Stimulated activated naive CD4-positive, alpha-beta T cell (primary cell): ENCODE measurements around the gene UTF1.

Source experiments
- DNase-seq, 6 experiments: peaks; one replicate each; lab custom pipeline; 2025; lab: John Stamatoyannopoulos, UW

UTF1 gene

DNA sequence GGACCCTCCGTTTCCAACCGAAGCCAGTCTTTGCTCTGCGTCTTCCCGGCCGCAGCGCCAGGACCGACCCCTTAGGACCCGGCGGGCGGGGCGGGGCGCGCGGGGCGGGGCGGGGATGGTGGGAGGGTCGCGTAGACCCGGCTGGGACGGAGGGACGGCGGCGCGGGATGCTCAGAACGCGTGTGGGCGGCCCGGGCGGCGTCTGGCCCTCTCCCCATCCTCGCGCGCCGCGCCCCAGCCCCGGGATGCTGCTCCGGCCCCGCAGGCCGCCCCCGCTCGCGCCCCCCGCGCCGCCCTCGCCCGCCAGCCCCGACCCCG is at the start of gene UTF1:
Gene UTF1 (plus strand): TSS at position 174 of the 318 bp plus-strand sequence. CDS start 72 bp downstream, at position 246.
- DNase-seq: no peak

- no peak for DNase-seq
Observed at GRCh38 chr10:133180965-133181639, 48.9 kb upstream of the UTF1 start.

DNA sequence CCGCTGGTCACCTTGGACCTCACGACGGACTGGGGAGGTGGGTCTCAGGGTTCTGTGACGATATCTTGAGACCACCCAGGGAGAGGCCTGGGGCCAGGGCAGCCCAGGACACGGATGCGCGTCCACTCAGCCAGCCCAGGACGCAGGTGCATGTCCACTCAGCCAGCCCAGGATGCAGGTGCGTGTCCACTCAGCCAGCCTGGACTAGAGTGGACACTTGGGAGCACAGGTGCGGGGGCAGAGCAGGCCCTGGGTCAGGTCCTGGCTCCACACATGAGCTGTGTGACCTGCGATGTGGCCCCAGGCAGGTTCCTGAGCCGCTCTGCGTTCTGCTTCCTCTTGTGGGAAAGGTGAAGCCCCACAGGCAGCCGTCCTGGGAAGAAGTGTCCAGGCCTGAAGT is 47.8 kb upstream of the UTF1 start:
- DNase-seq: no peak

DNA sequence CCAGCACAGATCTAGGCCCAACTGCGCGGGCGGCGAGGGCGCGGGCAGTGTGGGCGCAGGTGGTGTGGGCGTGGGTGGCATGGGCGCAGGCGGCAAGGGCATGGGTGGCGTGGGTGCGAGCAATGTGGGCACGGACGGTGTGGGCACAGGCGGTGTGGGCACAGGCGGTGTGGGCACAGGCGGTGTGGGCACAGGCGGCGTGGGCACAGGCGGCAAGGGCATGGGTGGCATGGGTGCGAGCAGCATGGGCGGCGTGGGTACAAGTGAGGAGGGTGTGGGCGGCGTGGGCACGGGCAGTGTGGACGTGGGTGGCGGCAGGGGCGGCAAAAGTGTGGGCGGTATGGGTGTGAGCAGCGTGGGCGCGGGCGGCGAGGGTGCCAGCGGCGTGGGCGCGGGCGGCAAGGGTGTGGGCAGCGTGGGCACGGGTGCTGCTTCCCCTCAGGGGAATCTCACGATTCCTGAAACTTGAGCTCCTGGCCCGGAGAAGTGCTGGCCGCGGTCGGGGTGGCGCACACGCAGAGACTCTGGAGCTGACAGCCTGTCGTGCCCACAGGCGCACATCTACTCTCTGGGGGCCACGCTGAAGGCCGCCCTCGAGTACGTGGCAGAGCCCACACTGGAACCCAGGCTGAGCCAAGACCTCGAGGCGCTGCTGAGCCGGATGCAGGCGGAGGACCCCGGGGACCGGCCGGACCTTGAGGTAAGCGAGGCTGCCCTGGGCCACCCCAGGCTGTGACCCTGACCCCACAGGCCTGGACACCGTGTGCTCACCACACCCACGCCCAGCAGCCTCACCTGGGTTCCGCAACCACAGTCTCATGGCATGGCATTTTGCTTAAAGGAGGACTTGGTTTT is 47.0 kb upstream of the UTF1 start:
- no peak for DNase-seq

DNA sequence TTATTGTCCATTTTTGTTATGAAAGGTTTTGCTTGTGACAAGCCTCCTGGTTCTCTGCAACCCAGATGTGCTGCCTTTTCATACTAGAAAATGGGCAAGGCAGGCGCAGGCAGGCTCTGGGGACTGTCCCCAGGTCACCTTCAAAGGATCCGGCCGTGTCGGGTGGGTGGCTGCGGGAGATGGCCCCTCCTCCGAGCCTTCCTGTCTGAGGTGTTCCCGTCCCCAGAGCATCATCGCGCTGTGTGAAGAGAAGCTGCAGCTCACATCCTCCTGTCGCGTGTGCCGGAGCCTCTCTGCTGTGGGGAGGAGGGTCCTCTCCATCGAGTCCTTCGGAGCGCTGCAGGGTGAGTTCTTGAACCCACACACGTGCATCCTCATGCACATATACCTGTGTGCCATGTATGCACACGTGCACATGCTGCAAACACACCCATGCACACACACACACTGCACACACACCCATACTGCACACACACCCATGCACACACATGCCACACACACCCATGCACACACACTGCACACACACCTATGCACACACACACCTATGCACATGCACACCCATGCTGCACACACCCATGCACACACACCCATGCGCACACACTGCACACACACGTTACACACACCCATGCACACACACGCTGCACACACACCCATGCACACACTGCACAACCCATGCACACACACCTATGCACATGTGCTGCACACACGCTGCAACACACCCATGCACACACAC is 46.2 kb upstream of the UTF1 start:
- no peak for DNase-seq

DNA sequence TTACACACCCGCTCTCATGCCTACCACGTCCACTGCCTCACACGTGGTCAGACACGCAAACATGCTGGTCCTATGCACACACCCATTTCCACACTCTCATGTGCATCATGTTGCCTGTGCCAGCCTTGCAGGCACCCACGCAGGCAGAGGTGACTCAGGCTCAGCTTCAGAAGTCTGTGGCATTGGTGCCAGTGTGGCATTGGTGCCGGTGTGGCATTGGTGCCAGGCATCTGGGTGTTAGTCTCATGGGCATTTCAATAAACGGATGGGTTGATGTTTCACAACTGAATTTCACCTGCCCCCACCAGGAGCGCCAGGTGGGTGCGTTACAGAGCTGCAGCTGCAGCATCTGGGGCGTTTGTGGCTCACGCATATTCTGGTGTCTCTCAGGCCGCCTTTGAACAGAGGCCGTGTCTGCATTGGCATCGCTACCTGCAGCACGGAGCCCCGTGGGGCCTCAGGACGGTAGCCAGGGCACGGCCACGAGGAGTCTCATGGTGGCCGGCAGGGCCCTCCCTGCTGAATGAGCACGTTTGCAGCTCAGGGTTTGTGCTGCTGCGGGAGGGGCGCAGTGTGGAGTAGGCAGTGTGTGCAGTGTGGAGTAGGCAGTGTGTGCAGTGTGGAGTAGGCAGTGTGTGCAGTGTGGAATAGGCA is 45.3 kb upstream of the UTF1 start:
- DNase-seq: no peak

DNA sequence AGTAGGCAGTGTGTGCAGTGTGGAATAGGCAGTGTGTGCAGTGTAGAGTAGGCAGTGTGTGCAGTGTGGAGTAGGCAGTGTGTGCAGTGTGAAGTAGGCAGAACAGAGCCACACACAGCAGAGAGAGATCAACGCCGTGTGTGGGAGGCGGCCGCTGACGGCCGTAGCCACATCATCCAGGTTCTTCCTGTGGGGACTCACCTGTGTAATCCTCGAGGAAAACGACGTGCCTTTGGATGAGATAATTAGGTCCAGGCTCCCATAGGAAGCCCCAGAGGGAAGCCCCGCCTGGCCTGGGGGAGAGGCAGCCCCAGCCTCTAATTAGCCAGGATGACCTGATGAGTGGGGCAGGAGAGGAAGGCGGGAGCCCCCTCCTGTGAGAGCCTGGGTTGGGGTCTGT is 44.6 kb upstream of the UTF1 start:
- DNase-seq: no peak

- no peak for DNase-seq
Observed at GRCh38 chr10:133185916-133186315, 44.1 kb upstream of the UTF1 start.

GRCh38 chr10:133186416-133187090 is 43.5 kb upstream of the UTF1 start:
- DNase-seq: no peak

DNA sequence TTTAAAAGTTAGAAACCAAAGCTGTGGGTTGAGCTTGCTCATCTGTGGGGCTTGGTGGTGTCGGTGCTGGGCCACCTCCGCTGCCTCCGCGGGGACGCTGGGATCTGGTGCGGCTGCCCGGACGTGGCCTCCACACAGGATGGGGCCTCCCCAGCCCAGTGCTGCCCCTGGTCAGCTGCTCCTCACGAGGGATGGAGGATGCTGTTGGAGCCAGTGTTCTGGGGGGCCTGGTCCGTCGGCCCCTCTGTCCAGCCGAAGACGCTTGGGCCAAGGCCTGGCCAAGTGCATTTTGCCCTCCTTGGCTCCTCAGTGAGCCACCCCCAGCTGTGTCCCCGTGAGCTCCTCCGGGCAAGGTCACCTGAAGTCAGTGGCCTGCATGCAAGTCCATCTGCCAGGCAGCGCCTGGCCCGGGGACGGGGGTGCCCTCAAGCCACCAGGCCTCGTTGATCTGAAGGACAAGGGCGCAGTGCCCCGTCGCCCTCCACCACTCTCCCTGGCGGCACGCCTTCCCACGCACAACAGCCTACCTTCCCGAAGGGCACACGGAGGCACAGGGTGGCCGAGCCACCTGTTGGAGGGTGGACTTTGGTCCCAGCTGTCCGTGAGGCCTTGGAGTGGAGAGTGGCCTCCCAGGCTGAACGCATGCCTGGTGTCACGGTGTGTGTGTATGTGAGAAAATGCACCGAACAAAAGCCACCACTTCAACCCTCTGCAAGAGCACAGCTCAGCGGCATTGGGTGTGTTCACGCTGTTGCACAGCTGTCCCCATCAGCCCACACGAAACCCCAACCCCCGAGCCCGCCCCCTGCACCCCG is 42.7 kb upstream of the UTF1 start:
- DNase-seq: no peak

DNA sequence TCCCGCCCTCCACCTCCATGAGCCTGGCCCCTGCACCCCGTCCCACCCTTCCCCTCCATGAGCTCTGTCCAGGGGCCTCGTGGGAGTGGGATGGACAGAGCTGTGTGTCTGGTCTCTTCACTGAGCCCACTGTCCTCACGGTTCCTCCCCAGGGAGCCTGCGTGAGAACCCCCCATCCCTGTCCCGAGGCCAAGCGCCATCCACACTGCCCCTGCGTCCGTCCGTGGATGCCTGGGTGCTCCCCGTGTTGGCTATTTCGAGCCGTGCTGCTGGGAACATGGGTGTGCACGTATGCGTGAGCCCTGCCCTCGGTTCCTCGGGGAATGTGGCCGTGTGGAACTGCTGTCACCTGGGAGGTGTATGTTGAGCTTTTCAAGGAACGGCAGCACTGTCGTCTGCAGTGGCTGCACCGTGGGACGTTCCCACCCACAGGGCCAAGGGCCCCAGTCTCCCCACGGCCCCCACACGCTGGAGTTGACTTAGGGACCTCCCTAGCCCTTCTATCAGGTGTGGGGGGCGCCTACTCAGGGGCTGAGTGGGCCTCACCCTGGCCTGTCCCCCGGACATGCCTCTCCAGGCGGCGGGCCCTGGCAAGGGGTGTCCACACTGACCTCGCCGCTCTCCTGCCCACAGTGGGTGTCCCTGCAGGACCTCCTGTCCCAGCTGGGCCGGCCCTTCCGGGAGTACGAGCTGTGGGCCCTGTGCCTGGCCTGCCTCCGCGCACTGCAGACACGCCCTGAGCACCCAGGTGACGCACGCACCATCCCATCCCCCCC is 41.9 kb upstream of the UTF1 start:
- no peak for DNase-seq

DNA sequence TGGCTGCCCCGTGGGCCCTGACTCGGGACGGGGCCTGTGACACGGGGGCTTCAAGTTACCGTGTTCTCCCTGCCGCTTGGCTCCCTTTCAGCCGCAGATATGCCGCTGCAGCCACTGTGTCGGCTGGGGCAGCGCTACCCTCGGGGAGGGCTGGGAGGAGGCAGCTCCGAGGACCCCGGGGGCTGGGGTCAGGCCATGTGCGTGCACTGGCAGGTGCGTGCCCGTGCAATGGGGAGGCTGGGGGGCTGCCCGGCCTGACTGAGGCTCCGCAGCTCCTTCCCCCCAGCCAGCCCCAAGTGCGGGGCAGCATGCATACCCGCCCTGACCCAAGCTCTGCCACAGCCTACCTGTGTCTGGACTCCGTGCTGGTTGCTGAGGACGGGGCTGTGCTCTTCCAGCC is 40.8 kb upstream of the UTF1 start:
- DNase-seq: no peak

DNA sequence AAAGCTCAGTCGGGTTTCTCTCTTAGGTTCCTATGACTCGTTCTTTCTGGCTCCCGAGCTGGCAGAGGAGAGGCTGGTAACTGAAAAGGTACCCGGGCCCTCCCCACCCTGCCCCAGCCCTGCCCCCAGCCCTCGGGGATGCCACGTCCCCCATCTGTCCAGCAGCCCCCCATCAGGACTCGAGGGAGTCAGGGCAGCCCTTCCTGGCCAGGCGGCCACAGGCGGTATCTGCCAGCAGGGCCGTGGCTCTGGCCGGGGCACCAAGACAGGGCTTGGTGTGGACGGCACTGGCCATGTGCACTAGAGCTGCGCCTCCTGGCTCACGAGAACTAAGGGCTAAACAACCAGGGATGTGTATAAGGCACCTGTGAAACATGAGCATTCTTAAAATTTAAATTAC is 40.3 kb upstream of the UTF1 start:
- no peak for DNase-seq

GRCh38 chr10:133190225-133190624 is 39.8 kb upstream of the UTF1 start:
- no peak for DNase-seq

GRCh38 chr10:133191651-133192050 is 38.4 kb upstream of the UTF1 start:
- DNase-seq: no peak

DNA sequence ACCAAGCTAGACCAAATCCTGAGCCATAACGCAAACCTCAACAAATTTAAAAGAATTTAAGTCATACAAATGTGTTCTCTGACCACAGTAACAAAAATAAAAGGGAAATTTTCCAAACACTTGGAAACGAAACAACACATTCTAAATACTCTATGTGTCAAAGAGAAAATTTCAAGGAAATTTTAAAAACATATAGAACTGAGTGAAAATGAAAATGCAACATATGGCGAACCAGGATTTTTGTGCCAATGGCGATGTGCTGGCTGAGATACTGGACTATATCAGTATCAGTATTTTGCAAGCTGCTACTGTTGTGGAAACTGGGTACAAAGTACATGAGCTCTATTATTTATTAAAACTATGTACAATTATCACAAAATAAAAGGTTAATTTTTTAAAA is 35.9 kb upstream of the UTF1 start:
- no peak for DNase-seq

- no peak for DNase-seq
Observed at GRCh38 chr10:133195096-133195495, 34.9 kb upstream of the UTF1 start.

DNA sequence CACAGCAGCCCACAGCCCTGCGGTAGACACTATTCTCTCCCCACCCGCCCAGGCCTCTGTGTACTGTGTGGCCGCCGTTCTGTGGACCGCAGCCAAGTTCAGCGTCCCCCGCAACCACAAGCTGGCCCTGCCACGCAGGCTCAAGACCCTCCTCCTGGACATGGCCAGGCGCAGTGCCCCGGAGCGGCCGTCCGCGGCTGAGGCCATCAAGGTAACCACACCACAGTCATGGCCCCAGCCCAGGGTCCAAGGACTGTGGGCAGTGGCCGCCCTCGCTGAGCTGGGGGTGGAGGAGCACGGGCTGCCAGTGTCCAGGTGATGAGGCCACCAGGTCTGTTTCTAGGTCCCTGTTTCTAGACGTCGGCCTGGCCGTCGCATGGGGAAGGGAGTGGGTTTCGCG is 34.4 kb upstream of the UTF1 start:
- DNase-seq: no peak

DNA sequence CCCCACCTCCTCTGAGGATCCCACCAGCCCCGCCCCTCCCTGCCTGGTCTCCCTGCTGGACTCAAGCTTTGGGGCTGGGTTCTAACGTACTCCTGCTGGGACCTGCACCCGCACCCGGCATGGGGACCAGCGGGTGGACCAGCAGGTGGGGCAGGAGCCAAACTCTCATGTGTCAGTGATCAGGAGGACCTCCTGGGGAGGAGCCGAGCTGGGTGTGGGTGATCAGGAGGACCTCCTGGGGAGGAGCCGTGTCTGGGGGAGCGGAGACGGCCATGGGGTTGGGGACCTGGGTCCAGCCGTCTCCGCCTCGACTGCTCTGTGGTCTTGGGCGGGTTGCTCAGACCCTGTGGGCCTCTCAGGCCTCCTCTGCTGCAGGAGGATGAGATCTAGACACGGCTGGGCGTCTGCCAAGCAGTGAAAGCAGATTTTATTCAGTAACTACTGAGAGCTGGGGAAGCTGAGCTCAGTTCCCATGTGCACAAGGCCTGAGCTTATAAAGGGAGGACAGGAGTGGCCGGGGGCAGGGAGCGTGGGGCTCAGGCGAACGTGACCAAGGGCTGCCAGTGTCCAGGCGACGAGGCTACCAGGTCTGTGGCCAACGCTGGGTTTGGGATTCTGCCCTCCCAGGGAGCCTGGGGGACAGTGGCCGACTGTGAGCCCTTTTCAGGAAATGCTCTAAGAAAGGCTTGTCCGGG is 33.6 kb upstream of the UTF1 start:
- no peak for DNase-seq
